Measurements from ENCODE around the gene EOMES. TPM values are rescaled to one million over a fixed set of nuclear protein-coding genes. Genes with fewer than 3 reads are reported as not detected.

EOMES gene
- total RNA-seq, 2 donors from 2014 or later, result 117 to 270 TPM

- Mint-ChIP-seq H3K27me3 (peaks cover 63 to 77% of the 10 kb centered on the region in 2 donors), H3K36me3 (no peaks in the 10 kb centered on the region), H3K27ac (peak overlapping the region; percentile 35 to 80), H3K9me3 (no peaks in the 10 kb centered on the region), H3K4me1 (ENCODE audit: low read depth in 2 of 2) (peaks cover 45 to 52% of the 10 kb centered on the region in 2 donors), H3K4me3 (peak overlapping the region; percentile 69)
- peak; percentile 61 to 70 for ATAC-seq
- no peak for DNase-seq (ENCODE audit: low spot score)
Measured at GRCh38 chr3:27728195-27729087, 6.3 kb upstream of the EOMES start.

GRCh38 chr3:27726240-27726639 is 4.1 kb upstream of the EOMES start:
- peaks cover 48 to 64% of the 10 kb centered on the region in 2 donors for H3K4me1 Mint-ChIP-seq (ENCODE audit: low read depth in 2 of 2)
- ATAC-seq, result no peak
- H3K36me3 Mint-ChIP-seq, result no peaks in the 10 kb centered on the region
- H3K9me3 Mint-ChIP-seq, result no peaks in the 10 kb centered on the region
- no peak overlapping the region for H3K27ac Mint-ChIP-seq
- H3K4me3 Mint-ChIP-seq, result no peak overlapping the region
- peaks cover 55 to 68% of the 10 kb centered on the region in 2 donors for H3K27me3 Mint-ChIP-seq
- no peak for DNase-seq (ENCODE audit: low spot score)

- Mint-ChIP-seq H3K27ac (peak overlapping the region; percentile 86 to 94), H3K4me3 (peak overlapping the region; percentile 100), H3K9me3 (no peaks in the 10 kb centered on the region), H3K36me3 (peaks cover 7% of the 10 kb centered on the region), H3K27me3 (peaks cover 39 to 52% of the 10 kb centered on the region in 2 donors), H3K4me1 (ENCODE audit: low read depth in 2 of 2) (peaks cover 38 to 49% of the 10 kb centered on the region in 2 donors)
- ATAC-seq (no peak), DNase-seq (ENCODE audit: low spot score) (no peak)
Measured at GRCh38 chr3:27724459-27725197, 2.5 kb upstream of the EOMES start.

- H3K27me3 Mint-ChIP-seq, result peaks cover 34 to 45% of the 10 kb centered on the region in 2 donors
- H3K36me3 Mint-ChIP-seq, result peaks cover 14% of the 10 kb centered on the region
- H3K4me1 Mint-ChIP-seq (ENCODE audit: low read depth in 2 of 2), result peaks cover 39 to 49% of the 10 kb centered on the region in 2 donors
- peak overlapping the region; percentile 100 for H3K4me3 Mint-ChIP-seq
- peak overlapping the region; percentile 86 to 94 for H3K27ac Mint-ChIP-seq
- DNase-seq (ENCODE audit: low spot score) (no peak), ATAC-seq (no peak)
- no peaks in the 10 kb centered on the region for H3K9me3 Mint-ChIP-seq
Measured at GRCh38 chr3:27723815-27724458, 1.8 kb upstream of the EOMES start.

GRCh38 chr3:27723456-27723814 is 1.3 kb upstream of the EOMES start:
- Mint-ChIP-seq H3K36me3 (peaks cover 19% of the 10 kb centered on the region), H3K4me1 (ENCODE audit: low read depth in 2 of 2) (peaks cover 38 to 49% of the 10 kb centered on the region in 2 donors), H3K9me3 (no peaks in the 10 kb centered on the region), H3K27ac (peak overlapping the region; percentile 86 to 94), H3K4me3 (peak overlapping the region; percentile 100), H3K27me3 (peaks cover 30 to 40% of the 10 kb centered on the region in 2 donors)
- ATAC-seq, result no peak
- no peak for DNase-seq (ENCODE audit: low spot score)

- Mint-ChIP-seq H3K27me3 (peaks cover 26 to 36% of the 10 kb centered on the region in 2 donors), H3K36me3 (peaks cover 23% of the 10 kb centered on the region), H3K4me1 (ENCODE audit: low read depth in 2 of 2) (peaks cover 36 to 49% of the 10 kb centered on the region in 2 donors), H3K9me3 (no peaks in the 10 kb centered on the region), H3K4me3 (peak overlapping the region; percentile 100), H3K27ac (peak overlapping the region; percentile 86 to 94)
- ATAC-seq, result no peak
- DNase-seq (ENCODE audit: low spot score), result no peak
Measured at GRCh38 chr3:27723001-27723445, 900 bp upstream of the EOMES start.

GRCh38 chr3:27720899-27721716 is 1.0 kb downstream of the EOMES start:
- DNase-seq (ENCODE audit: low spot score) (no peak), ATAC-seq (peak; percentile 0)
- Mint-ChIP-seq H3K36me3 (peaks cover 42% of the 10 kb centered on the region), H3K27ac (peak overlapping the region; percentile 98 to 99), H3K4me3 (peak overlapping the region; percentile 100), H3K4me1 (ENCODE audit: low read depth in 2 of 2) (peaks cover 38 to 60% of the 10 kb centered on the region in 2 donors), H3K27me3 (peaks cover 16 to 17% of the 10 kb centered on the region in 2 donors), H3K9me3 (no peaks in the 10 kb centered on the region)

- no peak for DNase-seq (ENCODE audit: low spot score)
- peak overlapping the region; percentile 100 for H3K4me3 Mint-ChIP-seq
- H3K36me3 Mint-ChIP-seq, result peaks cover 50% of the 10 kb centered on the region
- peak overlapping the region; percentile 98 to 99 for H3K27ac Mint-ChIP-seq
- no peak for ATAC-seq
- H3K9me3 Mint-ChIP-seq, result no peaks in the 10 kb centered on the region
- peaks cover 7 to 9% of the 10 kb centered on the region in 2 donors for H3K27me3 Mint-ChIP-seq
- H3K4me1 Mint-ChIP-seq (ENCODE audit: low read depth in 2 of 2), result peaks cover 49 to 72% of the 10 kb centered on the region in 2 donors
Measured at GRCh38 chr3:27719314-27720003, 2.7 kb downstream of the EOMES start.

- ATAC-seq, result peak in 1 of 2 donors; percentile 2
- no peaks in the 10 kb centered on the region for H3K9me3 Mint-ChIP-seq
- peaks cover 57% of the 10 kb centered on the region for H3K36me3 Mint-ChIP-seq
- peaks cover 49 to 72% of the 10 kb centered on the region in 2 donors for H3K4me1 Mint-ChIP-seq (ENCODE audit: low read depth in 2 of 2)
- H3K27me3 Mint-ChIP-seq, result no peaks in the 10 kb centered on the region
- peak overlapping the region; percentile 100 for H3K4me3 Mint-ChIP-seq
- DNase-seq (ENCODE audit: low spot score), result no peak
- H3K27ac Mint-ChIP-seq, result peak overlapping the region; percentile 98 to 99
Measured at GRCh38 chr3:27718459-27718858, 3.7 kb downstream of the EOMES start.

- no peaks in the 10 kb centered on the region for H3K9me3 Mint-ChIP-seq
- peaks cover 57% of the 10 kb centered on the region for H3K36me3 Mint-ChIP-seq
Measured at GRCh38 chr3:27717200-27717852, 4.8 kb downstream of the EOMES start.

GRCh38 chr3:27716309-27716708 is 5.8 kb downstream of the EOMES start:
- ATAC-seq (no peak), DNase-seq (ENCODE audit: low spot score) (no peak)
- no peaks in the 10 kb centered on the region for H3K27me3 Mint-ChIP-seq
- peaks cover 55 to 76% of the 10 kb centered on the region in 2 donors for H3K4me1 Mint-ChIP-seq (ENCODE audit: low read depth in 2 of 2)
- H3K9me3 Mint-ChIP-seq, result no peaks in the 10 kb centered on the region
- peak overlapping the region; percentile 98 to 99 for H3K27ac Mint-ChIP-seq
- H3K36me3 Mint-ChIP-seq, result peaks cover 57% of the 10 kb centered on the region
- H3K4me3 Mint-ChIP-seq, result peak overlapping the region; percentile 100

More at GRCh38 chr3:27717200-27717852, 4.8 kb downstream of the EOMES start:
- DNase-seq (ENCODE audit: low spot score) (no peak), ATAC-seq (no peak)
- Mint-ChIP-seq H3K4me3 (peak overlapping the region; percentile 100), H3K27me3 (no peaks in the 10 kb centered on the region), H3K4me1 (ENCODE audit: low read depth in 2 of 2) (peaks cover 52 to 72% of the 10 kb centered on the region in 2 donors), H3K27ac (peak overlapping the region; percentile 98 to 99)

- Mint-ChIP-seq H3K4me3 (peak overlapping the region; percentile 100), H3K27me3 (no peaks in the 10 kb centered on the region), H3K27ac (peak overlapping the region; percentile 98 to 99)
Measured at GRCh38 chr3:27715863-27716262, 6.3 kb downstream of the EOMES start.

More at GRCh38 chr3:27715863-27716262, 6.3 kb downstream of the EOMES start:
- no peak for ATAC-seq
- H3K9me3 Mint-ChIP-seq, result no peaks in the 10 kb centered on the region
- H3K4me1 Mint-ChIP-seq (ENCODE audit: low read depth in 2 of 2), result peaks cover 55 to 76% of the 10 kb centered on the region in 2 donors
- DNase-seq (ENCODE audit: low spot score), result no peak
- peaks cover 57% of the 10 kb centered on the region for H3K36me3 Mint-ChIP-seq

All from natural killer cell treated with Interleukin-12 subunit alpha and Interleukin-12 subunit beta and Interleukin-15 and Interleukin-18, amount 100 ng/mL, for 72 hours (primary cell).